ENCODE measurements around the gene SLC35F4.

The SLC35F4 gene

DNA sequence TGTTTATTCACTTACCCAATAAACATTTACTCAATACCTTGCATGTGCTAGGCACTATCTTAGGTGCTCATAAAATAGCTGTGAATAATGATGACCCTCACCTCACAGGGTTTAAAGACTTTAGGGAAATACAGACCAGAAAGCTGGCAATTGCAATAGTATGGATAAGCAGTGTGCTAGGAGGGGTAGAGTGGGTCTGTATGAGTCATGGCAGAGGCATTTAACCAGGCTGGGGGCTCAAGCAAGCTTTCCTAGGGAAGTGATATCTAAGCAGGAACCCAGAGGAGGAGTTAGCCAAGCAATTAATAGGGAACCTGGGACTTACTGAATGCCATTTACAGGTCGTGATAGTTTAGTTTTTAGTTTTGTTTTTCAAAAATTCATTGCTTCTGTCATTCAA is 248.4 kb downstream of the SLC35F4 start:
- DNase-seq (ENCODE audit: low read depth in 2 of 2): no peak

DNA sequence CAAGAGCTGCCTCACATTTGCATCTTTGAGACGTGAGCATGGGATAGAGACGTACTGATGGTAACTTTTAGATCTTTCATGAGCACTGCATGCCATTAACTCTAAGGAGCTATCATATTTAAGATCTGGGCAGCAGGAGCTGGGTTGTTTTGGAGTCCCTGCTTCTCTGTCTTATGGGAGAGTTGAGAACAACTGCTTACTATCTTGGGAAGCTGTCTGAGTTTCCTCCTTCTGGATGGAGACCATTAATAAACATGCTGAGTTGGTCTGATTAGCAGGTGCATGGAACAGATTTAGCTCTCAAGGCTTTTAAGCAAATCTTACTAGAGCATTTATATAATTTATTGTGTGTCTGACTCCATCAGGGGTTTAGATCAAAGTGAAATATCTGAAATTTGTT is 252.9 kb downstream of the SLC35F4 start:
- no peak for DNase-seq (ENCODE audit: low read depth in 2 of 2)

DNA sequence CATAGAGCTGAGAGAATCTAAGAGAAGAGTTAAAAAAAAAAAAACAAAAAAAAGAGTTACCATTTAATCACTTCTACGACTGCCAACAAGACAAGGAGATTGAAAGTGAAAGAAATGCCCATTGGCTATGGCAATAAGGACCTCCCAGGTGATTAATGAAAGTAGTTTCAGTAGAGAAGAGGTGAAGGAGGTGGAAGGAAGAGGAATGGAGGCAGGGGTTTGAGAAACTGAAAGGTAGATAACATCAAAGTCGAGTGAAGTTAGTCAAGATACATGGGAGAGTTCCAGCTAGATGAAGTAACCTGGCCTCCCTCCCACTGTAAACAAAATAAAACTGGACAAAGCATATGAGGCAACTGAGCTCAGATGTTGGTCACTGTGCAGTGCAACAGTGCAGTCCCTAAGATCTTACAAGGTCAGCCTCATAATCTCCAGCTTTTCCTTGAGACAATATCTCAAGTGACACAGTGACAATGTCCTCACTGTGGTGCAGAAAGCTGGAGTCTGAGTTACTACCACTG is 254.3 kb downstream of the SLC35F4 start:
- DNase-seq (ENCODE audit: low read depth in 2 of 2): no peak

DNA sequence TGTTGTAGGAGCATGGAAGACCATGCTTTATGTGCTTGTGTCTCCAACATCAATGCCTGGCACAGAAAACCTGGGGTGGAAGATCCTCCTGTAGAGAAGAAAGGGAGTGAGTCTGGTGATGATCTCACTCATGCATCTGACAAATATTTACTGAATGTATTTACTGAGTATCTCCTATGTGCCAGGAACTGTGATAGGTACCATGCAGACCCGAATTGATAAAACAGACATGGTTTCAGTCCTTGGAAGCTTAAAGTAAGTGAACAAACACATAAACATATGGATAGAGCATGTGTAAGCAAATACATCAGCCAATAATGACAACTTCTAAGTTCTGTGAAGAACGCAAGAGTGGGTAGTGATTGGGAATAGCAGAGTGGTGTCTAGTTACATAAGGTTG is 255.3 kb downstream of the SLC35F4 start:
- no peak for DNase-seq (ENCODE audit: low read depth in 2 of 2)

DNA sequence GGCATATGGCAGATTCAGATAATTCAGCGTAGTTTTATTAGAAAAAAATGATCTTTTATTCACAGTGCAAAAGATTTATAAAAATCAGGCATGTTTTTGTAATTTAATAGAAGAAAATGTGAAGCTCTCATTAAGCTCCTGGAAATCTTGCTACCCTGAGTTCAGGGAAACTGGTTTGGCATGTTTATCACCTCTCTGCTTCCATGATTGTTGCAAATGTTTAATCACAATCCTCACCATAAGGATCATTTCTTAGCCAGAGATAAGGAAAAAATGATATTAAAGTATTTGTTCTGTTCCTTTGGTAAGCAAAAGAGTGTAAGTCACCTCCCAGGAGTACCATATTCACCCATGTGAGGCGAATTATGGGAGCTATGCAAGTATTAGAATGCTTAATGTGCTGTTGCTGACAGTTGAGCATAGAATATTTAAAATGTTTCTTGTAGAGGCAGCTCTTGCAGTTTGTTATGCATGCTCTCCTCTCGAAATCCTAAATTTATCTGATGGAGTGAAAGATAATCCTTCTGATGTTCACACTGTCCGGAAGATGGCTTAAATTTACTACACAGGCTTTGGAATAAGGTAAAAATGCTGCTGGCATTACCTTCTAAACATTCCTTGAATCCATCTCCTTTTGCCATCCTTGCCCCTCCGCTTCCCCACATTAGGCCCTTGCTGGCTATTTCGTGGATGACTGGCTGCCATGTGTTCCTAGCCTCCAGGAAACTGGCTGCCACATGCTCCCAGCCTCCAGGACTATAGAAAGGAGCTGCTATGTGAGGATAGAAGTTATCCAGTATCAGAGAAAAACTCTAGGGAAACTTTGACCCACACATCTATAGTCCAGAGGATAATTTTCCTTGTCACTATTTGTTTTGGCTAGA is 256.5 kb downstream of the SLC35F4 start:
- DNase-seq (ENCODE audit: low read depth in 2 of 2): no peak

DNA sequence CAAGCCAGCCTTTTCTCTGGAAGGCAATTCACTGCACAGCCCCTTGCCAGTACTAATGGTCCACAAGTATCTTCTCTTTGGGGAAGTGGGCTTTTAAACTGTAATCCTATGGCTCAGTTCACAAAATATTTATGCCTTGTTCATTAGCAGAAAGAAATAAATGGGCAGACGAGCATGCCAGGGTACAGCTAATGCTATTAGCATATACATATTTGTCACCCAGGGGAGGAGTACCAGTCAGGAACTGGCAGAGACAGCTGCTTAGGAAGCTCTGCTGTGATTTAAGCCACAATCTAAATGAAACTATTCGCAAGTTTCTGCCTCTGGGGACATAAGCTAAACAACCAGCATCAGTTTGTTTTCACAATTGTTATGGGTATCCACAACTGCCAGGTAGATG is 258.8 kb downstream of the SLC35F4 start:
- DNase-seq (ENCODE audit: low read depth in 2 of 2): no peak

DNA sequence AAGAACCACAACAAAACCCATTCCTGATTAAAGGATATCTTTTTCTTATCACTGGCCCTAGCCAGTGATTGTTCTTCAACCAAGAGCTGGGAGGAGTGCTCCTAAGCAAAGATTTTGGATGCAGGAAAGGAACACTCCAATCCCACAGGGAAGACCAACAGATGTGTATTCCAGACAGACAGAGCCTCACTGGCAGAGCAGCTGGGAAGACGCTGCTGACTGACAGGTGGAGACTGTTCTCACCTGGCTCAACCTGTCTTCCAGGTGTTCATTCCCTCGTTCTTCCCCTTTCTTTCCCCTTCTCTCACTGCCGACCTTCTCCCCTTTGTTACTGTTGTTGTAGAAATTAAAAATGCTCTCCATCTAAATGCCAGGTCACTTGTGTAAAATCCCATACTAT is 282.5 kb downstream of the SLC35F4 start:
- DNase-seq (ENCODE audit: low read depth in 2 of 2): no peak

DNA sequence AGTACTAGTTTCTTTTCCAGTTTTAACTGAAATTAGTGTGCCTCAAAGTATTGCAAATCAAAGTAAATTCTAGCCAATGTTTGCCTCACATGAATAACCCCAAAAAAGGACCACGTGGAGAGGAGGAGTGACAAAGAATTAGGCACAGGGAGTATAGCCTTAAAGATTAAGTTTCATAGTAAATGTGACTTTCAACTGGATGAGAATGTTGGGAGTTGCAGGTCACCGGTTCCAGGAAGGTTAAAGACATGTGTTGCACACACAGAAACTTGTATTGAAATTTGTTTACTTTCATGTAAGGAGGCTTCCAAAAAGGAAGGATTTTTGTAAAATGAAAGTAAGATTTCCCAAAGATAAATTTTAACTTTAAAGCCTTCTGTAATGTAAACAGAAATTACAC is 283.1 kb downstream of the SLC35F4 start:
- no peak for DNase-seq (ENCODE audit: low read depth in 2 of 2)

DNA sequence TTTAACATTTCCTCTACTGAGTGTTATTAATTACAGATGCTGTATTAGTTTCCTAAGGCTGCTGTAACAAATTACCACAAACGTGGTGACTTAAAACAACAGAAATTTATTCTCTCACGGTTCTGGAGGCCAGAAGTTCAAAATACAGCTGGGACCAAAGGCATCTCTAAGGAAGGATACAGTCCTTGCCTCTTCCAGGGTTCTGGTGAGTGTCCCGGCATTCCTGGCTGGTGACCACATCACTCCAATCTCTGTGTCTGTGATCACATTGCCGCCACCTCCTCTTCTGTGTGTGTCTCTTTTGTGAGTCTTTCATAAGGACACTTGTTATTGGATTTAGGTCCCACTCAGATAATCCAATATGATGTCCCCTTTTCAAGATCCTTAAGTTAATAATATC is 287.1 kb downstream of the SLC35F4 start:
- no peak for DNase-seq (ENCODE audit: low read depth in 2 of 2)

DNA sequence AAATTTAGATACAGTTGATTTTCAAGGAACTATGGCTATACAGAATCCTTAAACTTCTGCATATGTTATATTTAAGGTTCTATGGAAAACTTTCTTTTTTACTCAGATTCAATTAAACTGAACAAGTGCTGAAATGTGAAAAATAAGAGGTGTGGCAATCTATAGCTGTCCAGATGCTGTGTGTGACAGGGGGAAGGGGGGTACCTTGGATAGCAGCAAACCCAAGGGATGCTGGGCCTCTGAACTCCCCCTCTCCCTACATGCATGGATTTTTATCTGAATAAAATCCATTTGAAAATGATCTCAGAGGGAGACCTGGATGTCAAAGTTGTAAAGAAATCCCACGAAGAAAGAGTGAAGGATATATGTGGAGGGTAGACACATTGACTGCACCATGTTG is 289.4 kb downstream of the SLC35F4 start:
- no peak for DNase-seq (ENCODE audit: low read depth in 2 of 2)

DNA sequence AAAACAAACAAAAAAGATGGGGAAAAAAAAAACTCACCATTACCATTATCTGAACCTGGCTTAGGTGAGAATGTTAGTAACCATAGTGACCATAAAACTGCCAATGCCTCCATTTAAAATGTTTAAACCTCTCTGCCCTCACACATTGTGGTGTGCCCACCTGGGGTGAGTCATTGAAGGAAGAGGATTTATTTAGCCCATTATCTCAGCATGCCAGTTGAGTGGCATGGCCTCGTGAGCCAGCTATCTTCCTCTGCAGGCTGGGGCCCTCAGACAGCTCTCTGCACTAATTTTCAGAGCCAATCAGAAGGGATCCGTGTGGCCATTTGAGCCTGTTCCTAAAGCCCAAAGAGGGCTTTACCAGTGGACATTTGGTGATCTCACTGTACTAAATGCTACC is 290.4 kb downstream of the SLC35F4 start:
- no peak for DNase-seq (ENCODE audit: low read depth in 2 of 2)

DNA sequence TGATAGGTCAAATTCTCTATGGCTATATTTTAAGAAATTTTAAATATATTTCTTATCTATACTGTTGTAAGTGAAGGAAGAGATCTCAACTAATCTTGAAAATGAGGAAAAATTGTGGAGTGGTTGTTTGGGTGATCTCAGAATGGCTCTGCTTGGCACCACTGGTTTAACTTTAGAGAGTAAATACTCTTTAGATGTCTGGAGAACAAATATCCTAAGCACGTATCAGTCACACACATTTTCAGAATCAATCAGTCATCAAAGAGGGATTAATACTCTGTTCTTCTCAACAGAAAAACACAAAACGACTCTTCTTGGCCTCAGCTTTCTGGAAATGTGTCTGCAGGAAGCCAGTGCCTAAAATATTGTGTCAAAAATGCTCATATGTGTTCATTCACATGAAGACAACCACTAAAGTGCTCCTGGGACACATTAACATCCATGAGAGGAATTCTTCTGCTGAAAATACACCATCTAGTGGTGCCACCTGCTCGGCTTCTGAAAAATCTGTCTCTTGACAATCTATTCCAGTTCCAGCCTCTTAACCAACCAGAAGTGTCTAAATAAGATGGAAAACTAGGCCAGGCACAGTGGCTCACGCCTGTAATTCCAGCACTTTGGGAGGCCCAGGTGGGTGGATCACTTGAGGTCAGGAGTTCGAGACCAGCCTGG is 291.1 kb downstream of the SLC35F4 start:
- no peak for DNase-seq (ENCODE audit: low read depth in 2 of 2)

DNA sequence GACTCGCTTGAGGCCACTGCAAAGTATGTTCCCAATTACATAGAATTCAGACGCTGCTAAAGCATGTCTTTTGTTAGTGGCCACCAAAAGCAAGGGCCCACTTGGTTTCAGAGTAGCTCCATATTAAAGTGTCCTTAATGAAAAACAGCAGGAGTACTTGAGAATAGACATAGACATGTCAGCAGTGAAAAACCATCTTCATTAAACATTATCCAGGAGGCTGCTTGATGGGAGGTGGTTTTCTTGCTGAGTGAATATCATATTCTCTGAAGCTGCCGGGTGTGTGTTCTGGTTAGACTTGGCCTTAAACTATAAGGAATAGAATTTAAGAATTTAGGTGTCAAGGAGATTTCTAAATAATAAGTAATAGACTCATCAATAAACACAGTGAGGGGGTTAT is 292.7 kb downstream of the SLC35F4 start:
- DNase-seq (ENCODE audit: low read depth in 2 of 2): no peak

DNA sequence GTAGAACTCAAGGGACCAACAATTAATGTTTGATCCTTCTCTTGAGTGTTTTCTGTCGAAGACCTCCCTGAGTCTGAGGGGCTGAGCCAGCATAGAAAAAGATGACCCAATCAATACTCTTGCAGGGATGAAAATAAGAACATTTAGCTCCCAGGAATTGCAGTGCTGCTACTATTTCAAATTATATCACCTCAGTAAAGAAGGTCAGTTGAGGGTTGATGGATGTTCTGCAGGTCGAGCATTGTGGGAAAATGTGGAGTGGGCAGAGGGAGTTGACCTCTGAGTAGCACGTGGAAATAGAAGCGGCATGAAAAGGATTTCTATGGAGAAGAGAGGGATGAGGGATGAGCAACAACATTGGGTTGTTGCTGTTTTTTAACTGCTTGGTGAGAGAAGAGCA is 297.3 kb downstream of the SLC35F4 start:
- no peak for DNase-seq (ENCODE audit: low read depth in 2 of 2)

DNA sequence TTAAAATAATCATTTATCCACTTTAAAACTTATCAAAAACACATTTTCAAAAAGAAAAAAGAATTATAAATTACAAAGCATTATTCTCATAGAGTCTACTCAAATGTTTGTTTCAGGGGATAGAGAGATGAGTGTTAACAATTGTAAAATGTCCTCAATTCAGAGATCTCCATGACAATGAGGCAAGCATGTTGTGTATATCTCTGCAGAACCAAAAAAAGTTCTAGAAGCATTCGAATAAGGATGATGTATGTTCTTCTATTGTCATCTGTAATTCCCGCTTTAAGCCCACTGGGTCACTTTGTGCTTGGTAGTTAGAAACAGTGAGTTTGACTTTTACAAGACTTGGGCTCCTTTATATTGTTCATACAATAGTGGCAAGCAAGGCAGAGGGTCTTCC is 298.7 kb downstream of the SLC35F4 start:
- DNase-seq (ENCODE audit: low read depth in 2 of 2): no peak

DNA sequence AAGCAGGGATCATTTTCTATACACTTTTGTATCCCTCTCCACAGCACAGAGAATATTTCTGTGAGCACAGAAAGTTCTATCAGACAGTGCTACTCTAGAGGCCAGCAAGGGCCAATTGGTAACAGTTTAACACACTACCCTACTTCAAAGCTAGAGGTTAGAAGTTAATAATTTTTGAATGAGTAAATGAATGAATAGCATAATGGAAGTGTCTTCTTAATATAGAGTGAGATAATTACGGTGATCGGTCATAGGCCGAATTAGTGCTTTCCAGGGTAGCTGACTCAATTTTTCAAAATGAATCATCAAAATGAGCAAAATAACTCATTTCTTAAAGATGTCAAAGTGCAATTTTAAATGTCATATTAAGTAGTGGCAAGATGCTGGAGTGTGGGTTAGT is 305.2 kb downstream of the SLC35F4 start:
- DNase-seq (ENCODE audit: low read depth in 2 of 2): no peak

DNA sequence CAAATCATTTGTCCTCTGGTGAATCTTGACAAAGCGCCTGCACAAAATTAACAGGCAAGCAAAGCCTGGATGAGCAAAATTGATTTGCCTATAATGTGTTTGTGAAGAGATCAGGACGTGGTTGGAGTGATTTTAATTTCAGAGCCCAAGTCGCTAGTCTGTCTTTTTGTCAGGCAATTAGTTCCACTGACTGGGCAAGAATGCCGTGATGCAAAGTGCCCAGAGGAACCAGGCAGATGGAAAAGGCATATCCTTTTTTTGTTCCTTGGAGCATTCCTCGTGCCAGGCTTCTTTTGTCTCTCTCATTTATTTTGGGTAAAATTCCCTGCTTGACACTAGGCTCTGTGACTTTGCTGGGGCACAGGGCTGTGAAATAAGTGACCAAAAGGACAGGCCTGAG is 306.3 kb downstream of the SLC35F4 start:
- DNase-seq (ENCODE audit: low read depth in 2 of 2): no peak

DNA sequence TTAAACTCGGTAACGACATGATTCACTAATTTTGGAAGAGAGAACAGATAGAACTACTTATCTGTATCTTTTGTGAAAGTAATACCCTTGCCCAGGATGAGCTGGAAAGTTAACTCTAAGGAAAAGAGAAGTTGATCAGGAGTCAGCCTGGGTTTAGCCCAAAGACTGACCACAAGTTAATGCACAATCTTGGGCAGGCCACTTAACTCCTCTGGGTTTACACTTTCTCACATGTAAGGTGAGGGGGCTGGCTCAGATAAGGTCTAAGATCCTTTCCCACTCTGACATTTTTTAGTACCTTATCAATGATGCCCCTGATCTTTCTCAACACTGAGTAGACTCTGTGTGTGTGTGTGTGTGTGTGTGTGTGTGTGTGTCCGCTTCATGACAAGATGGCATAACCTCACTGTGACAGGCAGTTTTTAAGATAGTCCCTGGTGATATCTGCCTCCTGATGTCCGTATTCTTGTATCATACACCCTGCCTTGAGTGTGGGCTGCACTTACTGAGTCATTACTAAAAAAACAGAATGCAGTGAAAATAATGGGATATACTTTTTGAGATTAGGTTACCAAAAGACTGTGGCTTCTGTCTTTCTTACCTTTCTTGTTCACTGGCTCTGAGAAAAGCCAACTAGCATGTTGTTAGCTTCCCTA is 316.0 kb downstream of the SLC35F4 start:
- DNase-seq (ENCODE audit: low read depth in 2 of 2): no peak

DNA sequence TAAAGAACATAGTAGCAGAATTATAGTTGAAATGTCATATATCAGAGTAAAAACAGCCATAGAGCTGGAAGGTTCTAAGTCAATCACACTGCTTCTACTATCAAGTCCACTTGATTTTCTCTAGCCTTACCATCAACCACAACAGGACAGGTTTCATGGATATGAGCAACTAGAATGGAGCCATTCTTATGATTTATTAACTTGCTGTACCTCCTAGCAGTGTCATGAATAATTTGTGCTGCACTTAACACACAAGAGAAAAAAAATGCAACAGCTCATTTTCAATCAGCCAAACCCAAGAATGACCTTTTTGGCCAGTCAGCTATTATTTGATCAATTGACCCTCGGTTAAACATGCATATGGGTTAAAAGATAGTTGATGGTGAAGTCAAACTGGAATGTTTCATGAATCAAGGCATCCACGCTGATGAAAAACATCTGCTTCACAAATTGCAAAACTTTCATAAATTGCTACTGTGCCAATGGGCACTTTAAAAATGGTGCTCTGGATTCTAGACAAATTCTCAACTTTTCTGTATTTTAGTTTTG is 316.8 kb downstream of the SLC35F4 start:
- no peak for DNase-seq (ENCODE audit: low read depth in 2 of 2)

DNA sequence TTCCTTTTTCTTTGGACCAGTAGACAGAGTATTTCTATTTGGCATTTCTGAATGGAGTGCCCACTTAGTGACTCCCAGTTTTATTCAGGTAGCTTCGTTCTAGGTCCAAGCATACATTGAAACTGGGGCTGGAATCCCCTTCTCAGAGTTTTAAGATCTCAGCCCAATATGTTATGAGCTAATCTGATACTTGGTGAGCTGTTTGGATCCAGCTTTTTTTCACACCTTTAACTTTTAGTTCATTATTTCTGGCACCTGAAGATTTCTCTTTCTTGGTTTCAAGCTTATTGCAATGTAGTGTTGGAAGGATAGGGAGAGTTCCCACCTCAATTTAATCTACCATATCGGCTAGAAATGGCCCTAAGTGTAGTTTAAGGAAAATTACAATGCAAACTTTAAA is 318.8 kb downstream of the SLC35F4 start:
- no peak for DNase-seq (ENCODE audit: low read depth in 2 of 2)

DNA sequence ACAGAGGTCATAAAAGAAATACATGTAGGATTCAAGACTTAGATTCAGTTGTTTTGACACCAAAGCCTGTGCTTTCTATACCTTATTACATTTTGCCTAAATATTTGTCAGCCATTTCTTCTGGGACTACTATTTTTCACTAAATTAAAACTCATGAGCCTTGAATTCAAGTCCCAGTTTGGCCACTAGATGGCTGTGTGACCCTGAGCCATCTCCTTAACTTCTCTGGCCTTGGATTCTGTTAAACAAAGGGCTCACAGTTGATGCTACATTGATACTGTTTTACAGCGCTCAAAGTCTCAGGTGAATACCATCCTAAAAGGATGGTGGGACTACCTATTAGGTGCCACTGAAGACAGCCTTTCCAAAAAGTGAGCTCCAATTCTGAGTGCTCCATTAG is 332.7 kb downstream of the SLC35F4 start:
- DNase-seq (ENCODE audit: low read depth in 2 of 2): peak in 1 of 2 donors; percentile 9

DNA sequence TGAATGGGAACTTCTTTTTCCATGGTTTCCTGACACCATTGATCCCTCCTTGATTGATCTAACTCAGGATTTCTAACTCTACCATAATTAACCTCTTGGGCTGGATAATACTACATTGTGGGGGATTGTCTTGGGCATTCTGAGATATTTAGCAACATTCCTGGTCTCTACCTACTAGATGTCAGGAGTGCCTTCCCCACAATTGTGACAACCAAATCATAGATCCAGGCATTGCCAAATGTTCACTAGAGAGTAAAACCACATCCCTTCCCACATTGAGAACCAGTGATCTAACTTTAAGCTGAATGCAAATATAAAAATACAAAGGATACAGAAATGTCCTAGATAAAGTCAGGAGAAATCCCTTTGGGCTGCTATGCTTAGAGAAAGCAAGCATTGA is 335.3 kb downstream of the SLC35F4 start:
- no peak for DNase-seq (ENCODE audit: low read depth in 2 of 2)

Measured in activated CD4-positive, alpha-beta T cell treated with anti-CD3 and anti-CD28 coated beads for 24 hours (primary cell).